GM12878 (cell line): ENCODE measurements around the gene RAB6B. TPM values are rescaled to one million over a fixed set of nuclear protein-coding genes. Genes with fewer than 3 reads are reported as not detected.

ENCODE experiments used
- ATAC-seq: fragments of 200-7000 bp; cut with Tn5 transposase; 3 replicates; pipeline ENCODE4 v1.9.1; 2020; ENCODE audit warnings: mild to moderate bottlenecking, moderate library complexity
- BruUV-seq: library from RNA; stranded (reverse); fragments of 400-500 nt; replicated peaks from 2 replicates; lab custom pipeline; 2021; lab: Mats Ljungman, UMichigan
- CTCF ChIA-PET: fragments of 300-600 bp; sonication (Branson Sonifier 250); formaldehyde crosslinking; extraction: SDS; loops from one replicate; lab custom pipeline; 2021; ENCODE audit warnings: inconsistent platforms; lab: Yijun Ruan, JAX
- POLR2A ChIA-PET: fragments of 350-600 bp; formaldehyde crosslinking; extraction: SDS; loops from one replicate; lab custom pipeline; 2021; ENCODE audit warnings: inconsistent platforms; lab: Charles Lee
- RAD21 ChIA-PET: fragments of 300-600 bp; sonication (Branson Sonifier 250); formaldehyde crosslinking; loops from one replicate; lab custom pipeline; 2023; ENCODE audit warnings: antibody characterized with exemption; ENCODE audit not compliant: unreplicated experiment; lab: Charles Lee
- SMC1A ChIA-PET: fragments of 300-600 bp; sonication (Branson Sonifier 250); formaldehyde crosslinking; loops from one replicate; lab custom pipeline; 2023; ENCODE audit not compliant: unreplicated experiment, uncharacterized antibody; lab: Charles Lee
- DNase-seq: peaks from one replicate; pipeline ENCODE4 v3.0.0-alpha.2; 2011; ENCODE audit warnings: low read depth, low spot score
- FAIRE-seq: peaks from 3 replicates; lab custom pipeline; 2011; peaks lifted over from hg19 to GRCh38; lab: Jason Lieb, UNC
- H2AFZ ChIP-seq: 2 replicates; pipeline ENCODE4 v1.6.0; 2011; ENCODE audit warnings: low read depth, low read length, control low read depth; ENCODE audit not compliant: control insufficient read depth
- H3K27ac ChIP-seq: 2 replicates; pipeline ENCODE4 v1.5.1; 2011; ENCODE audit warnings: control low read depth; ENCODE audit not compliant: control insufficient read depth, insufficient read depth
- H3K27me3 ChIP-seq, 2 experiments: replicated peaks in 1 of 2; 2 replicates each; pipeline versions ENCODE4 v1.6.0 to v1.6.1; 2011; ENCODE audit warnings: low read length in 1 of 2; ENCODE audit not compliant: control insufficient read depth in 2 of 2, insufficient read depth in 2 of 2
- H3K36me3 ChIP-seq, 2 experiments: 2 replicates each; pipeline ENCODE4 v1.5.1; 2011; ENCODE audit warnings: low read length in 1 of 2; ENCODE audit not compliant: control insufficient read depth in 2 of 2, insufficient read depth in 2 of 2
- H3K4me1 ChIP-seq: 2 replicates; pipeline ENCODE4 v1.6.1; 2011; ENCODE audit warnings: mild to moderate bottlenecking, low read length, moderate library complexity, mixed read lengths; ENCODE audit not compliant: control insufficient read depth, insufficient read depth
- H3K4me2 ChIP-seq: 2 replicates; pipeline ENCODE4 v1.6.0; 2011; ENCODE audit warnings: control low read depth; ENCODE audit not compliant: control insufficient read depth, insufficient read depth
- H3K4me3 ChIP-seq: fragments of 200-600 bp; sonication (generic); 2 replicates; pipeline ENCODE4 v1.5.1; 2016
- H3K79me2 ChIP-seq: 2 replicates; pipeline ENCODE4 v1.6.0; 2011; ENCODE audit warnings: low read length; ENCODE audit not compliant: control insufficient read depth, insufficient read depth
- H3K9ac ChIP-seq: 2 replicates; pipeline ENCODE4 v1.8.0; 2011; ENCODE audit warnings: low read length, control low read depth, mixed read lengths; ENCODE audit not compliant: control insufficient read depth, insufficient read depth
- H3K9me3 ChIP-seq: replicated peaks from 3 replicates; pipeline ENCODE4 v1.5.1; 2011; ENCODE audit warnings: mild to moderate bottlenecking, low read length; ENCODE audit not compliant: control insufficient read depth, insufficient read depth
- H4K20me1 ChIP-seq: 2 replicates; pipeline ENCODE4 v1.6.0; 2011; ENCODE audit not compliant: control insufficient read depth, insufficient read depth
- BHLHE40 ChIP-seq, 2 experiments: fragments of 450-650 bp in 1 of 2; IDR thresholded peaks; 2 replicates each; pipeline ENCODE4 v1.6.1; 2011 to 2017; ENCODE audit warnings: low read depth in 2 of 2, borderline replicate concordance in 1 of 2, improper control_type of control experiment in 1 of 2, low read length in 1 of 2, mild to moderate bottlenecking in 1 of 2
- EED ChIP-seq: sonication (generic); IDR thresholded peaks from 2 replicates; pipeline ENCODE4 v1.6.1; 2016; ENCODE audit warnings: antibody characterized with exemption, low read depth
- MEF2B ChIP-seq: fragments of 450-650 bp; IDR thresholded peaks from 2 replicates; pipeline ENCODE4 v1.6.1; 2018; ENCODE audit warnings: mild to moderate bottlenecking, moderate library complexity; ENCODE audit not compliant: partially characterized antibody, poor library complexity, severe bottlenecking
- MTA3 ChIP-seq: IDR thresholded peaks from 2 replicates; pipeline ENCODE4 v1.6.1; 2012; ENCODE audit warnings: low read length, inconsistent platforms, borderline replicate concordance
- MYB ChIP-seq: fragments of 150-350 bp; IDR thresholded peaks from 2 replicates; pipeline ENCODE4 v1.6.1; 2014; ENCODE audit warnings: mild to moderate bottlenecking, low read depth, low read length, borderline replicate concordance
- MYC ChIP-seq: IDR thresholded peaks from 2 replicates; pipeline ENCODE4 v1.6.1; 2011; ENCODE audit warnings: mild to moderate bottlenecking, low read length, moderate library complexity, inconsistent platforms; ENCODE audit not compliant: insufficient read depth, insufficient replicate concordance, insufficient read length, severe bottlenecking
- NR2F1 ChIP-seq: fragments of 450-650 bp; conservative IDR thresholded peaks from 2 replicates; pipeline ENCODE4 v1.6.1; 2017; ENCODE audit warnings: mild to moderate bottlenecking
- PAX8 ChIP-seq: fragments of 450-650 bp; IDR thresholded peaks from 2 replicates; pipeline ENCODE4 v1.6.1; 2017; ENCODE audit warnings: mild to moderate bottlenecking, moderate library complexity
- RB1 ChIP-seq: fragments of 450-650 bp; formaldehyde crosslinking; IDR thresholded peaks from 2 replicates; pipeline ENCODE4 v1.6.1; 2017; ENCODE audit warnings: mild to moderate bottlenecking, borderline replicate concordance
- RCOR1 ChIP-seq: conservative IDR thresholded peaks from 2 replicates; pipeline ENCODE4 v1.6.1; 2012; ENCODE audit warnings: low read depth, low read length, improper control_type of control experiment
- SP1 ChIP-seq: IDR thresholded peaks from one replicate; pipeline ENCODE4 v1.6.1; 2011; ENCODE audit warnings: low read depth, low read length
- STAT1 ChIP-seq: fragments of 450-650 bp; conservative IDR thresholded peaks from 2 replicates; pipeline ENCODE4 v1.6.1; 2014; ENCODE audit warnings: antibody characterized with exemption, mild to moderate bottlenecking
- SUPT20H ChIP-seq: IDR thresholded peaks from 2 replicates; pipeline ENCODE4 v1.6.1; 2011; ENCODE audit warnings: low read depth, mild to moderate bottlenecking, low read length, moderate library complexity, borderline replicate concordance; ENCODE audit not compliant: control insufficient read depth
- ZNF207 ChIP-seq: fragments of 450-650 bp; IDR thresholded peaks from 2 replicates; pipeline ENCODE4 v1.6.1; 2014; ENCODE audit warnings: antibody characterized with exemption, mild to moderate bottlenecking, borderline replicate concordance
- ZNF384 ChIP-seq: IDR thresholded peaks from 2 replicates; pipeline ENCODE4 v1.6.1; 2012; ENCODE audit warnings: low read depth, mild to moderate bottlenecking, low read length, improper control_type of control experiment, borderline replicate concordance
- ZNF622 ChIP-seq: fragments of 450-650 bp; IDR thresholded peaks from 2 replicates; pipeline ENCODE4 v1.6.1; 2017; ENCODE audit warnings: mild to moderate bottlenecking, inconsistent platforms
- WGBS: methylation state at CpG from one replicate; pipeline ENCODE4 v1.1.6; 2016; ENCODE audit warnings: low lambda C conversion rate; ENCODE audit not compliant: insufficient replicate concordance, insufficient coverage; ENCODE audit errors: missing lambda C conversion rate; 5-methylcytosine and 5-hydroxymethylcytosine counted together
- in situ Hi-C: fragments of 300-500 bp; cut with MboI; formaldehyde crosslinking; loops from 9 replicates; pipeline ENCODE4 v1.14.3; 2018; ENCODE audit warnings: mixed read lengths
- intact Hi-C: fragments of 100-400 bp; cut with micrococcal nuclease; formaldehyde crosslinking; loops from one replicate; pipeline ENCODE4 v1.14.2; 2022; ENCODE audit not compliant: unreplicated experiment
- polyA plus RNA-seq, 11 experiments: library from polyadenylated mRNA; depleted of rRNA in 4 of 11; unstranded in 6 of 11; stranded (reverse) in 5 of 11; fragments of >200 nt; fragmentation: Nextera tagmentation in 4 of 11; fragmentation: Illumina TruSeq in 1 of 11; extraction: Ambion mirVana in 4 of 11; extraction: Trizol in 1 of 11; gene quantifications; 1 replicate in 1 of 11; 2 replicates in 10 of 11; pipeline versions ENCODE4 v1.2.1 to v1.2.3, GENCODE V29; 2011 to 2016; ENCODE audit warnings: inconsistent platforms in 2 of 11, missing spikeins in 2 of 11, low read depth in 1 of 11
- total RNA-seq, 4 experiments: library from RNA; depleted of rRNA in 3 of 4; stranded (reverse); fragments of >200 nt in 3 of 4; fragmentation: Illumina TruSeq in 1 of 4; extraction: Trizol in 1 of 4; gene quantifications; 2 replicates each; pipeline versions ENCODE4 v1.2.1 to v1.2.3, GENCODE V29; 2013 to 2021

Gene RAB6B
- total and polyA plus RNA-seq, 10 of the 15 experiments (the other 5 are each of a cell fraction or from before 2014, with no cell fraction given), result 0.01 to 0.16 (median 0.04) TPM; not detected in 5

DNA sequence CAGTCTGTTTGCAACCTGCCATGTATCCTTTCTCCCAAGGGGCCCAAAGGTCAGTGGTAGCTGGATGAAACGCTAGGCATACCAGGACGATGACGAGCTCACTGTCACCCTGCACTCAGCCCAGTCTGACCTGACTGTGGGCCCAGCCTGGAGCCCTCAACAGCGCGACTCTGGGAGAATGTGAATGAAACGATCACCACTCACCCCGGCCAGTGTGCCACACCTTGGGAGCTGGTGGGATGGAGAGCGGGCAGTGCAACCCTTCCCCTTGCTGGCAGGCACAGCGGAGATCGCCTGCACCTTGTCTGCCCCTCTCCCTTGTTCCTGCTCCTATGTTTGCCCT lies 62.9 kb downstream of the RAB6B start:
- no peaks in the 10 kb centered on the region for H3K9me3 ChIP-seq
- RAD21 ChIA-PET, result no interaction called here
- no peaks in the 10 kb centered on the region for H3K27me3 ChIP-seq
- H3K9ac ChIP-seq, result no peak overlapping the region
- CTCF ChIA-PET, result interaction anchor here (0.7 to 1.6 kb wide), 3 partner anchors 14 to 95 kb away, joined by 3 to 4 read pairs (median 4); no protein-coding TSS in a partner anchor
- BruUV-seq, result no TSS peak
- TF ChIP-seq SP1, result no peak
- no peak for TF ChIP-seq MYC
- no peak for TF ChIP-seq RB1
- TF ChIP-seq MTA3, result no peak
- no peak for TF ChIP-seq EED
- no peak for TF ChIP-seq PAX8
- no peak for TF ChIP-seq MEF2B
- no peak for TF ChIP-seq NR2F1
- no peak for TF ChIP-seq MYB
- no peak for TF ChIP-seq ZNF622
- no peak for TF ChIP-seq BHLHE40 (IDR thresholded peaks at IDR 0.05; ENCODE audit: borderline replicate concordance in 1 of 2, low read depth in 2 of 2, low read length in 1 of 2)
- TF ChIP-seq ZNF384, result no peak
- no peak for TF ChIP-seq SUPT20H
- no peak for TF ChIP-seq ZNF207
- TF ChIP-seq RCOR1, result no peak
- TF ChIP-seq STAT1, result no peak
- TF ChIP-seq, all 136 proteins: peak for 0
- Histone ChIP-seq H3K27ac (no peak overlapping the region), H3K79me2 (no peaks in the 10 kb centered on the region), H2AFZ (no peak overlapping the region), H4K20me1 (no peaks in the 10 kb centered on the region), H3K36me3 (no peaks in the 10 kb centered on the region), H3K4me1 (no peaks in the 10 kb centered on the region), H3K4me3 (no peak overlapping the region), H3K4me2 (no peak overlapping the region)
- ATAC-seq (no peak; the same call in 2 of the 3 replicates), DNase-seq (no peak), FAIRE-seq (no peak)
- POLR2A ChIA-PET, result no interaction called here
- in situ Hi-C loops (no loop called here), intact Hi-C loops (no loop called here)
- SMC1A ChIA-PET, result no interaction called here
- WGBS, result 59% methylated on average over 10 of the region's 10 CpGs
